CD4-positive, alpha-beta T cell (primary cell): ENCODE measurements around the gene UBD. TPM values are rescaled to one million over a fixed set of nuclear protein-coding genes. Genes with fewer than 3 reads are reported as not detected.

Source experiments
- ATAC-seq: fragments of 200-7000 bp; cut with Tn5 transposase; one replicate; pipeline ENCODE4 v1.10.0; 2022; ENCODE audit warnings: mild to moderate bottlenecking; ENCODE audit not compliant: poor library complexity
- CTCF ChIA-PET: fragments of 350-600 bp; sonication (Branson Sonifier 250); formaldehyde crosslinking; loops from one replicate; lab custom pipeline; 2021; ENCODE audit warnings: antibody characterized with exemption, inconsistent platforms; lab: Charles Lee
- POLR2A ChIA-PET: fragments of 350-600 bp; sonication (Branson Sonifier 250); formaldehyde crosslinking; loops from one replicate; lab custom pipeline; 2021; ENCODE audit warnings: antibody characterized with exemption, inconsistent platforms; lab: Charles Lee
- DNase-seq, 14 experiments: peaks; one replicate each; pipeline ENCODE4 v3.0.0-alpha.2; 2013 to 2020; ENCODE audit warnings: mixed read lengths in 2 of 14
- H3K27ac ChIP-seq, 2 donors: one replicate each; pipeline versions ENCODE4 v1.5.1 to v1.7.0; 2013; ENCODE audit warnings: low read length in 2 of 2, low read depth in 1 of 2, mild to moderate bottlenecking in 1 of 2
- H3K27me3 ChIP-seq, 2 experiments: 1 replicate in 1 of 2; 2 replicates in 1 of 2; pipeline versions ENCODE4 v1.6.1 to v1.7.0; 2013; ENCODE audit warnings: low read length in 2 of 2, control low read depth in 1 of 2, mild to moderate bottlenecking in 1 of 2, moderate library complexity in 1 of 2; ENCODE audit not compliant: insufficient read depth in 2 of 2, control insufficient read depth in 1 of 2
- H3K36me3 ChIP-seq: one replicate; pipeline ENCODE4 v1.6.1; 2013; ENCODE audit warnings: low read length, control low read depth; ENCODE audit not compliant: insufficient read depth
- H3K4me1 ChIP-seq: one replicate; pipeline ENCODE4 v1.6.1; 2013; ENCODE audit warnings: low read length, control low read depth; ENCODE audit not compliant: insufficient read depth
- H3K4me3 ChIP-seq: one replicate; pipeline ENCODE4 v1.5.1; 2013; ENCODE audit warnings: mild to moderate bottlenecking, low read length, moderate library complexity
- H3K9me3 ChIP-seq, 2 experiments: 1 replicate in 1 of 2; 2 replicates in 1 of 2; pipeline versions ENCODE4 v1.6.1 to v1.7.0; 2013; ENCODE audit warnings: low read length in 2 of 2, mild to moderate bottlenecking in 2 of 2, control low read depth in 1 of 2, moderate library complexity in 1 of 2; ENCODE audit not compliant: control insufficient read depth in 1 of 2, insufficient read depth in 1 of 2
- H3K27ac Mint-ChIP-seq: one replicate; pipeline ENCODE4 v1.8.0; 2020; ENCODE audit warnings: mixed read lengths
- H3K27me3 Mint-ChIP-seq: one replicate; pipeline ENCODE4 v1.8.0; 2021; ENCODE audit warnings: mixed read lengths
- H3K36me3 Mint-ChIP-seq: one replicate; pipeline ENCODE4 v1.8.0; 2021; ENCODE audit warnings: low read depth, mixed read lengths
- H3K4me1 Mint-ChIP-seq: one replicate; pipeline ENCODE4 v1.8.0; 2021; ENCODE audit warnings: low read depth, mixed read lengths
- H3K4me3 Mint-ChIP-seq: one replicate; pipeline ENCODE4 v1.8.0; 2020; ENCODE audit warnings: mild to moderate bottlenecking, mixed read lengths
- H3K9me3 Mint-ChIP-seq: one replicate; pipeline ENCODE4 v1.8.0; 2020; ENCODE audit warnings: mixed read lengths
- intact Hi-C, 2 experiments: fragments of 100-400 bp; cut with DNase I in 1 of 2; cut with micrococcal nuclease in 1 of 2; formaldehyde crosslinking; loops; one replicate each; pipeline versions ENCODE4 v1.15.1 to v1.9.0; 2023 to 2025; cut with DNase I, micrococcal nuclease
- total RNA-seq, 174 experiments: library from RNA in 2 of 174; stranded (reverse) in 2 of 174; gene quantifications; one replicate each; pipeline ENCODE4 v1.2.3 and lab custom pipeline; 2021 to 2026
- TF ChIP-seq, protein P1 (sequence below): fragments of 200-600 bp; IDR thresholded peaks from one replicate; pipeline ENCODE4 v1.8.0; 2022; ENCODE audit warnings: antibody characterized with exemption, mild to moderate bottlenecking

The UBD gene
- total RNA-seq, 2 experiments from 2014 or later: not detected

DNA sequence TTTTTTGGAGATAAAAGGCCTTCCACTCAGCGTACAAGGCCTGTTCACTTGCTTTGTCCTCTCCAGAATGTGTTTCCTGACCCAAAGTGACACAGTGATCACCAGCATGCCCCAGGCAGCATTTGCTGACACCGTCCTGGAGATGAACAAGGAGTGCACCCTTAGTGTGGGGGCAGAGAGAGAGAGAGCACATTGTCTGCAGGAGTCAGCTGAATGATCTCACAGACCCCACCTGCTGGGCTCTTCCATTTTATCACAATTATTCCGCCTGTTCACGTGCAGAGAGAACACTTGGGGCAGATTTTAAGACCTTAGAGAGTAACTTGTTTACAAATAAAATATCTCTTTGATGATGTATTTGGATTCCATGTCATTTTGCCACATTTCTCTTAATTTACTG is 49.3 kb downstream of the UBD start:
- Histone ChIP-seq H3K4me1 (no peaks in the 10 kb centered on the region), H3K27ac (no peak overlapping the region), H3K36me3 (no peaks in the 10 kb centered on the region), H3K4me3 (no peak overlapping the region), H3K9me3 (no peaks in the 10 kb centered on the region), H3K27me3 (peaks cover 0 to 2% of the 10 kb centered on the region in 2 experiments)
- intact Hi-C loops: no loop called here
- no peak for DNase-seq
- POLR2A ChIA-PET: no interaction called here
- Mint-ChIP-seq H3K36me3 (no peaks in the 10 kb centered on the region), H3K4me1 (no peaks in the 10 kb centered on the region), H3K27ac (no peak overlapping the region), H3K9me3 (no peaks in the 10 kb centered on the region), H3K27me3 (peaks cover 15% of the 10 kb centered on the region), H3K4me3 (no peak overlapping the region)
- TF ChIP-seq, protein P1, sequence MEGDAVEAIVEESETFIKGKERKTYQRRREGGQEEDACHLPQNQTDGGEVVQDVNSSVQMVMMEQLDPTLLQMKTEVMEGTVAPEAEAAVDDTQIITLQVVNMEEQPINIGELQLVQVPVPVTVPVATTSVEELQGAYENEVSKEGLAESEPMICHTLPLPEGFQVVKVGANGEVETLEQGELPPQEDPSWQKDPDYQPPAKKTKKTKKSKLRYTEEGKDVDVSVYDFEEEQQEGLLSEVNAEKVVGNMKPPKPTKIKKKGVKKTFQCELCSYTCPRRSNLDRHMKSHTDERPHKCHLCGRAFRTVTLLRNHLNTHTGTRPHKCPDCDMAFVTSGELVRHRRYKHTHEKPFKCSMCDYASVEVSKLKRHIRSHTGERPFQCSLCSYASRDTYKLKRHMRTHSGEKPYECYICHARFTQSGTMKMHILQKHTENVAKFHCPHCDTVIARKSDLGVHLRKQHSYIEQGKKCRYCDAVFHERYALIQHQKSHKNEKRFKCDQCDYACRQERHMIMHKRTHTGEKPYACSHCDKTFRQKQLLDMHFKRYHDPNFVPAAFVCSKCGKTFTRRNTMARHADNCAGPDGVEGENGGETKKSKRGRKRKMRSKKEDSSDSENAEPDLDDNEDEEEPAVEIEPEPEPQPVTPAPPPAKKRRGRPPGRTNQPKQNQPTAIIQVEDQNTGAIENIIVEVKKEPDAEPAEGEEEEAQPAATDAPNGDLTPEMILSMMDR: no peak
- CTCF ChIA-PET: interaction anchor here (0.7 kb wide), 1 partner anchor 162 kb away, joined by 3 read pairs; no protein-coding TSS in a partner anchor
- ATAC-seq: no peak

DNA sequence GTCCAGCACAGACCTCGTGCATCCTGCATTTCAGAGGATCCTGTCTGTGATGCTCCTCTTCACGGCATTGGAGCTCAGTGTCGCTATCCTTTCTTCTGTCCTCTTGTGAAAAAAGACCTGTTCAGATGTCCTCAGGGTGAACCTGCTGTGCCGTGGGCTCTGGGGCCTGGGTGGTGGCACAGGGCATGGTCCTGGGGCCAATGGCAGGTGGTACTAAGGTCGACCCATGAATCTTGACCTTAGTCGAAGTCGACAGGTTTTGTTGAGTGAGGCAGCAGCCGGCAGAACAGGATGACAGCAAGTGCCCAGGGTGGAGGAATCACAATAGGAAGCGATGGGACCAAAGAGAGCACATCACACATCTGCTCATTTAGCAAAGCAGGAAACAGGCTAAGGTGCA is 49.8 kb downstream of the UBD start:
- H3K4me1 ChIP-seq: no peaks in the 10 kb centered on the region
- H3K27ac ChIP-seq: no peak overlapping the region
- H3K27me3 Mint-ChIP-seq: peaks cover 20% of the 10 kb centered on the region
- no peaks in the 10 kb centered on the region for H3K36me3 ChIP-seq
- H3K4me1 Mint-ChIP-seq: no peaks in the 10 kb centered on the region
- H3K36me3 Mint-ChIP-seq: no peaks in the 10 kb centered on the region
- ChIA-PET CTCF (no interaction called here), POLR2A (no interaction called here)
- H3K27ac Mint-ChIP-seq: no peak overlapping the region
- ATAC-seq: no peak
- no peaks in the 10 kb centered on the region for H3K9me3 Mint-ChIP-seq
- H3K4me3 Mint-ChIP-seq: no peak overlapping the region
- TF ChIP-seq, protein P1: no peak
- intact Hi-C loops: no loop called here
- H3K27me3 ChIP-seq: peaks cover 0 to 2% of the 10 kb centered on the region in 2 experiments
- no peaks in the 10 kb centered on the region for H3K9me3 ChIP-seq
- no peak overlapping the region for H3K4me3 ChIP-seq
- DNase-seq: no peak

DNA sequence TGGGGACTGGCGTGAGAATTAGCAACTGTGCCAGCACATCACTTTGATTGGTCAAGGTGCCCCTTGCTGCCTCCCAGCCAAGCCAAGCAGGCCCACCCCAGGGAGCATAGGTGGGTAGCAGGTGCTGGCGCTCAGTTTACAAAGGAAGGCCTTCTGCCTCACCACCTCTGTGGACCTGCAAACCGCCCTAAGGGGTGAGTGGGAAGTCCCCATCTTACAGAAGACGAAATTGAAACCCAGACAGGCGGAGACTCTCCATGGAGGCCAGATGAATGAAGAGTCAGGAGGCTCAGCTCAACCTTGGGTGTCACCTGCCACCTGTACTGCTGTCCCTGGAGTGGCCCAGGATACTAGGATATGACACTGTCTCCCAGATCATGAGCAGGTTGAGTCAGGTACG is 50.3 kb downstream of the UBD start:
- no peak overlapping the region for H3K4me3 ChIP-seq
- H3K36me3 Mint-ChIP-seq: no peaks in the 10 kb centered on the region
- no peaks in the 10 kb centered on the region for H3K4me1 ChIP-seq
- peaks cover 23% of the 10 kb centered on the region for H3K27me3 Mint-ChIP-seq
- ATAC-seq (no peak), DNase-seq (no peak)
- intact Hi-C loops: no loop called here
- POLR2A ChIA-PET: no interaction called here
- no peaks in the 10 kb centered on the region for H3K9me3 Mint-ChIP-seq
- H3K9me3 ChIP-seq: no peaks in the 10 kb centered on the region
- TF ChIP-seq, protein P1: no peak
- H3K27me3 ChIP-seq: peaks cover 0 to 2% of the 10 kb centered on the region in 2 experiments
- CTCF ChIA-PET: no interaction called here
- H3K4me3 Mint-ChIP-seq: no peak overlapping the region
- no peaks in the 10 kb centered on the region for H3K4me1 Mint-ChIP-seq
- H3K27ac Mint-ChIP-seq: no peak overlapping the region
- H3K27ac ChIP-seq: no peak overlapping the region
- H3K36me3 ChIP-seq: no peaks in the 10 kb centered on the region
